Measurements from ENCODE around the gene CEP112. TPM values are rescaled to one million over a fixed set of nuclear protein-coding genes. Genes with fewer than 3 reads are reported as not detected.
"Not testable (repeated sequence)": the region's sequence is repeated elsewhere in the genome, so short reads cannot be mapped to it uniquely, and the experiment has no call there.

Gene CEP112
- total RNA-seq, 1 donor from 2014 or later: 8.5 TPM

DNA sequence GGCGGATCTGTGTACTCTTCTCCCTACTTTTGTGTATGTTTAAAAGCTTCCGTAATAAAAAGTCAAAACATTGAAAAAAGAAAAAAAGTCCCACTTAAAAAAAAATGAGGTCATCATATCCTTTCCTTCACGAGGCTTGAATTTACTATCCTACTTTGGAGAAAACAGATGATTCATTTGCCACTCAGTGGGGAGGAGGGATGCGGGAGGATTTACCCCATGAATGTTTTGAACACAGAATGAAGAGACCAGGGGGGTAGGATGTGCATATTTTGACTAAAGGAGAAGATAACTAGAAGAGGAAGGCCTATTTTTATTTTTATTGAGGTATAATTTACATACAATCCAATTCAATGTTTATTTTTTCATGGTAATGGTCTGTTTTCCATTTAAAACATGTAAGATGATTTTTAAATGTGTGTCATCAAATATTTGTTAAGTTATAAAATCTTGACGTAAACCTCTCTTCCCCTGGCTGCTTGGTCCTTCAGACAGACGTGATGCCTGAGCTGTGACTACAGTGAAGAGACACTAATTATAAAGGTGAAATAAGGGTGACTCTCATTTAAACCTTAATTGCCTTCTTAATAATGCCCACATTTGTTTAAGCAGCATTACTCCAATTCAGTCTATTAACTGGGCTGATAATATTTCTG lies 495.1 kb downstream of the CEP112 start:
- DNase-seq (ENCODE audit: low read depth in 2 of 2): peak in 1 of 2 donors; percentile 82

DNA sequence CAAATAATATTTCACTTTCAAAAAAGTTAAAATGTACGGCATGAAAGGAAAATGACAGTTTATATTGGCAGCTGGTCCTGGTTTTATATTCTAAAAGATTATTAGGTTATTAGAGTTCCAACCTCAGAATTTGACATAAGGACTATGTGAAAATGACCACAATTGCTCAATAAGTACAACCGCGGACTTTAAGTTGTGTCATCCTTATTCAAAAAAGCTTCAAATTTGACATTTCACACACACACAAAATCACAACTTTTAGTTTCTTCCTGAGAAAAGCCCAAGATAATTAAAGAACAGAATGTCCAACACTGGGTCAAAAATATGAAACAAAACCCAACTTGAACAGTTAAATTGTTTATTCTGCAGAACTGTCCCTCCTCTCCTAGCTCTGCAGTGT lies 497.3 kb downstream of the CEP112 start:
- no peak for DNase-seq (ENCODE audit: low read depth in 2 of 2)

DNA sequence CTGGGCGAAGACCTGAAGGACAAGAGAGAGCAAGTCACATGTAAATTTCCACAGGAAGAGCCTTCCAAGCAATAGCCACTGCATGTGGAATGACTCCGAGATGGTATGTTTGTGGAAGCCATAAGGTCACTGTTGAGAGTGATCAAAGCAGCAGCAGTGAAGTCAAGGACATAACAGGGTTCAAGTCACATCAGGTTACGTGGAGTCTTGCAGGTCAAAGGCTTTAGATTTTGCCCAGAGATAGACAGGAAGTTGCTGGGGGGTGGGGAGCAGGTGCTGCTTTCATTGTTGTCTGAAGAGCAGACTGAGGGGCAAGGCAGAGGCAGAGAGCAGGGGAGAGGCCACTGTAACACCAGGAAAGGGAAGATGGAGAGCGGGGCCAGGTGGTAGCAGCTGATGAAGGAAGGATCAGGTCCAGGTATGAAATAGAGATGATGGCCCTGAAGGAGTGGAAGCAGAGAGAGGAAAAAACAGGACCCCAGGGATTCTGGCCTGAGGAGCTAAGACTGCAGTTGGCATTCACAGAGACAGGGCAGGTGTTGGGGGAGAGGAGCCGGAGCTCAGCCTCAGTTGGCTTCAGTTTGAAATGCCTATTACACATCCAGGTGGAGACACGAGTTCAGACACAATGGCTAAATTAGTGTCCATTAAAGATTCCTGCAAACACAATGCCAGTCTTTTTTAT lies 501.2 kb downstream of the CEP112 start:
- no peak for DNase-seq (ENCODE audit: low read depth in 2 of 2)

DNA sequence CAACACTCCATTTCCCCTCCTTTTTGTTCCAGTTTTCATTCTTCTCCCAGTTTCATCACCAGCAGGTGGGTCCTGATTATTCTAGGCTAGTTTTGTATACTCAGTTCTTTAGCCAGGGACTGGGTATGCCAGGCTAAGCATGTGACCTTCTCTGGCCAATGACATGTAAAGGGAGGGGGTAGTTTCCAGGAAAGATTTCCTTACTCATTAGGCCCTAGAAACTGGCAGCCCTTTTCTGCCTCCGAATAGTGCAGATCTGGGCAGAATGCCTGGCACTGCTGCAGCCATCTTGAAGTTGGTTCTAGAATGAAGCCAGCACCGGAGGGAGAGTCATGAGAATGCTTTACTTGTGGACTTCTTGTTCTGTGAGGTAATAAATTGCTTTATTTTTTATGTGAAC lies 503.6 kb downstream of the CEP112 start:
- no peak for DNase-seq (ENCODE audit: low read depth in 2 of 2)

DNA sequence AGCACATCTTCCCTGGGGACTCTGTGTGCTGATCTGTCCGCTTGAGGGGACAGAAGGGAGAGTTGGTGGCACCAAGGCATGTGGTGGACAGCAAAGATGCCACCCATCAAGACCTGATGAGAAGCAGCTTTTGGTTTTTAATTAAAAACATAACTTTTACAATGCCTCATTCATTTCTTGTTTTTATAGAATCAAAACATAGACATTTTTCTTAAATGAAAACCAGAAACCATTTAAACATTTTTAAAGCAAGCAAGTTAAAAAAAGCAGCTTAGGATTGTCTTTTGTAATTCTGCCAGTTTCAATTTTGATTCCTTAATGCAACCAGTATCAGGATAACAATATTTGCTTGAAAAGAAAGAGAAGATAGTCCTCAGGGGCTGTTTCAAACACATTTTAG lies 506.8 kb downstream of the CEP112 start:
- DNase-seq (ENCODE audit: low read depth in 2 of 2): no peak

DNA sequence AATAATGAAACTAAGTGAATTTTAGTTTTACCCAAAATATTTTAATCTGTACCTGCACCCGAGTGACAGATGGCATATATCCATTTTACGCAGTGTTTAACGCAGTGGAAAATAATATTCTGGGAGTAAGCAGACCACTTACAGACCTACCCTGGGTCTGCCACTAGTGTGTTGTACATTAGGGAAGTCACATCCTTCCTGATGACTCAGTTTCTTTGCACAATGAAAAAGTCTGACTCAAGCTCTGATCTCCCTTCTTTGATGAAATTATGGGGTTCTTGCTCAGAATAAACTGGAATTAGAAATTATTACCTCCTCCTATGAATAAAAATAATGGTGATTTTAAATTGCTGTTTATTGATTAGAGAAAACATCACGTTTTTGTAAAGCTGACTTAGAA lies 507.3 kb downstream of the CEP112 start:
- DNase-seq (ENCODE audit: low read depth in 2 of 2): peak in 1 of 2 donors; percentile 92

DNA sequence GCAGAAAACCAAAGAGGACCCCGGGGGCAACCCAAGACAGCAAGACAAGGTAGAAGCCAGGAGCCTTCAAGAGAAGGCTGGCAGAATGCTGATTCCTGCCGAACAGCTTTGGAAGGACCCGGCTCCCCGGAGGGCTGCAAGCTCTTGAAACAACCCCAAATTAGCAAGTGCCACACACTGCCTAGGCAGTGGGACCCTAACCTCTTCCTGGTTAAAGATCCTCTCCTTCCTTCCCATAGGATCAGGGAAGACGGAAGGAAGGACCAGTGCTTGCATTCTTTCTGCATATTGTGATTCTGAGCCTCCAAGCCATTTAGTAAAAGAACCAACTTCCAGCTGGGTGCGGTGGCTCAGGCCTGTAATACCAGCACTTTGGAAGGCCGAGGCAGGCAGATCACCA lies 508.5 kb downstream of the CEP112 start:
- DNase-seq (ENCODE audit: low read depth in 2 of 2): no peak

DNA sequence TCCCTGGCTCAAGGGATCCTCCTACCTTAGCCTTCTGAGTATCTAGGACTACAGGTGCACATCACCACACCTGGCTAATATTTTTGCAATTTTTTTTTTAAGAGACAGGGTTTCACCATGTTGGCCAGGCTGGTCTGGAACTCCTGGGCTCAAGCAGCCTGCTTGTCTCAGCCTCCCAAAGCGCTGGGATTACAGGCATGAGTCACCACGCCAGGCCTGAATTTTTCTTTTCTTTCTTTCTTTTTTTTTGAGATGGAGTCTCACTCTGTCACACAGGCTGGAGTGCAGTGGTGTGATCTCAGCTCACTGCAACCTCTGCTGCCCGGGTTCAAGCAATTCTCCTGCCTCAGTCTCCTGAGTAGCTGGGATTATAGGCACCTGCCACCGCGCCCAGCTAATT lies 510.2 kb downstream of the CEP112 start:
- DNase-seq (ENCODE audit: low read depth in 2 of 2): not testable (repeated sequence)

DNA sequence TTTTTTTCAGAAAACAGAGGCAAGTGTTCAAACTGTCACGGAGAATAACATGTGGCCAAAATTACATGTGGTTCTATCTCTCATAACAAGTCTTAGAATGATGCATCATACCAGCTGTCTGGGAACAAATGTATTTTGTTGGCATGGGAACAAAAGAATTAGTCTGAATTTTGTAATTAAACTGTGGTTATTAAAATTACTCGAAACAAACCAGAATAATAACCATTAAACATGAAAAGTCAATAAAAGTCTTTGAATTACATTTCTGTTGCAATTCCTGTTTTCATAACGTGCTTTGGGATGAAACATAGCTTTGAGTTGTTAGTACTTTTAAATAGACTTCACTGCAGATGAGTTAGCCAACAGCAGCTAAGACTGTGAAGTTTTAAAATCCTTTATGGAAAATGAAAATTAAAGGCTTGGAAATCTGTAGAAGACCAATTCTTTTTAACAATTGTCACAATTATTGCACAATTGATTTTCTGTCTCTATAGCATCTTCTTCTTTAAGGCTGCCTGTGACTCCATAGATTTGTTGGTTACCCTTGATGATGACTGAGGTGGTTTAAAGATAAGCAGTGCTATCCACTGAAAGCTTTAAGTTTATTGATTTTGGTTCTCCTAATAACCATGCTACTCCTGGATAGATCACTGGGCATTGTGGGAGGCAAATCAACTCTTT lies 512.6 kb downstream of the CEP112 start:
- DNase-seq (ENCODE audit: low read depth in 2 of 2): no peak

DNA sequence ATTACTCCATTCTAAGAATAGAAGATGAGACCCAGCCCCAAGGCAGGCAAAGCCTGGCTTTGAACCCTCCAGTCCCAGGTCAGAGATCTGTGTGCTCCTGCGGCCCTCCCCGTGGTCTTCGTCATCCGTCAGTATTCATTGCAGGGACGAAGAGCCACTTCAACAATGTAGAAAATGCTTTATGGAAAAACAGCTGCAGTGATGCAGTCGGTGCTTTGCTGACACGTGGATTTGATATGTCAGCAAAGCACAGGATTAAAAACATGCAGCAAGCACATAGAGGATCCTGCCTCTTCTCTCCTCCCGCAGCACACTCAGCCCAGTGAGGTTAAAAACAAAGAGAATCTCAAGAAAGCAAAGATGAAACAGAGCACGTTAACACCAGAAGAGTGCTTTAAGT lies 513.4 kb downstream of the CEP112 start:
- DNase-seq (ENCODE audit: low read depth in 2 of 2): peak in 1 of 2 donors; percentile 24

DNA sequence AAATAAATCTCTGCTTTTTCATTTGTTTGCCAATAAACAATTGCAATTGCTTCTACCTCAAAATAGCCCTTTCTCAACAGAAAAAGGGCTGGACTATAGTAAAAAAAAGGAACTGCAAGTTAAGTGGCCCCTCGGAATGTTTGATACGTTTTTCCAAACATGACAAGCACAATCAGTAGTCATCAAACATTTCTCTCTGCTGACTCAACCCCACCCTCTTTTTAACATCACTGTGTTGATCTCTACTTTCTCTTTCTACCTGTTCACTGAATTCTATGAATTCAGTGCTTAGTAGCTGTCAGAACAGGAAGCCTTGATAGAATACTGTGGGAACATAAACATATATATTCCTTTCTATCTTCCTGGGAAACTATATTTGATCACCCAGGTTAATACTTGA lies 514.0 kb downstream of the CEP112 start:
- DNase-seq (ENCODE audit: low read depth in 2 of 2): no peak

DNA sequence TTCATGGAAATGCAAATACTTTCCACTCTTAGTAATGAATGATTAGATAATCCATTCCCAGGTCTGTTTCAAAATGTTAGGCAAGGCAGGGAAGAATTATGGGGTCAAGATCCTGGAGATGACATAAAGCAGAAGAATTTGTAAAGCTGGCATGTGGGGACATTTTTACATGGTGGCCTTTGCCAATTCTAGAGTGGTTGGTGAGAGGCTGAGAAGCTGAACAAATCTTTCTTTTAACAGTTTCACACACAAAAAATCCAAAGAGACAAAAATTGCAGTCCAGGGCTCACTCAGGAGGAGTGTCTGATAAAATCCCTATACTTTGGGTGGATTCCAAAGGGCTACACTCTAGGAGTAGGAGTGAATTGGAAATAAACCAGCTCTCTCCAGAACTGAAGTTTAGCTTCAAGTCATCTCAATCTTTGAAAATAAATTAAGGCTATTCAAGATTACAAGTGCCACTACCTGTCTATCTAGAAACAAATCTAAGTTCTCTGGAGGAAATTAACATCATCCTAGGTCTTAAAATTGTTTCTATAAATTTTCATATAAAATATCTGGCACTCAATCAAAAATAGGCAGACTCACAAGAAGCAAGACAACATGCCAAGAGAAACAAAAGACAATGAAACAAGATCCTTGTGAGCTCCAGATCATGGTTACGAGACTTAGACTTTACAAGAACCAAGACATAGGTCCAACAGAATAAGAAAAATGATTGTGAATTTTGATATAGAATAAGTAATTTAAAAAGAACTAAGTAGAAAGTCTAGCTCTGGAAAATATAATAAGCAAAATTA lies 517.5 kb downstream of the CEP112 start:
- DNase-seq (ENCODE audit: low read depth in 2 of 2): no peak

DNA sequence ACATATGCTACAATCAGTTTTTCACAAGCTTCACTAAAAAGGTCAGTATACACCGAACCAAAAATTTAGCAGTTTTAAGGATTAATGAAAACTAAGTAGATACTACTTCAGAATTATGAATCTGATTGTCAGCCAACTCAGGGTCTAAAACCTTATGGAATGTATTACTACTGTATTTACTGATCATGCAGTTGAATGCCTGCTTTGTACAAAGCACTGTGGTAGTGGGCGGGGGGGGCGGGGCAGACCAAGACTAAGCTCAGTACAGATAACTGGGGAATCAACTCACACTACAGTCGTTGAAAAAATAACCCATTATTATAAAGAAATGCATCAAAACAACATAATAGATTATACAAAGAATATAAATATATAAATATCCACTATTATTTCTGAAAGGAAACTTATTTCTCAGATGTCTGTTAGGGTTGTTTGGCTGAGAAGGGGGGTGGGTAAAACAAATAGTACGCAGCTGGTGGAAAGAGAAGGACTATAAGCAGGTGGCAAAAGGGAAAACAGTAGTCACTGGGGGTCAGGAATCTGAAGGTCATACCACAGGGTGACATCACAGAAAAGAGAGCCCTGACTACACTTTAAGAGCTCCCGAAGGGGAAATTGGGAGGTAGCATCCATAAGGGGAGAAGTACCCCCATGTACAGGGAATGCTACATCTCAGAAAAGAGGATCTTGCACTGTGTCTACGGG lies 521.1 kb downstream of the CEP112 start:
- no peak for DNase-seq (ENCODE audit: low read depth in 2 of 2)

DNA sequence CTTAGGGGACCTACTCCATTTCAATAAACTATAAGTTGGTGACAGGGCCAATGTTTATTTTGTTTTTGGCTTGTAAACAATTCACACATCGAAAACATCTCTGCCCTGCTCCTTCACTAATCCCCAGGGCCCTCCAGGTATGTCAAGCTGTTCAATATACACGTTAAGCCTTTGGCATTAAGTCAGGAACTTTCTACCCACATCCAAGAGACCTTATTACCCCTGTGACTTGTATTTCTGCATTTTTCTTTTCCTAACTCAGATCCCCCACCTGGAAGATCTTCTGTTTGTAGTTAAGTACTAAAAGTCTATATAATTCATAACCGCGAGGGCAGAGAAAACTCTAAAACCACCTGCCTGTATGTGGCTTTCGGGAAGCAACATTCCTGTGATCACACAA lies 523.7 kb downstream of the CEP112 start:
- no peak for DNase-seq (ENCODE audit: low read depth in 2 of 2)

DNA sequence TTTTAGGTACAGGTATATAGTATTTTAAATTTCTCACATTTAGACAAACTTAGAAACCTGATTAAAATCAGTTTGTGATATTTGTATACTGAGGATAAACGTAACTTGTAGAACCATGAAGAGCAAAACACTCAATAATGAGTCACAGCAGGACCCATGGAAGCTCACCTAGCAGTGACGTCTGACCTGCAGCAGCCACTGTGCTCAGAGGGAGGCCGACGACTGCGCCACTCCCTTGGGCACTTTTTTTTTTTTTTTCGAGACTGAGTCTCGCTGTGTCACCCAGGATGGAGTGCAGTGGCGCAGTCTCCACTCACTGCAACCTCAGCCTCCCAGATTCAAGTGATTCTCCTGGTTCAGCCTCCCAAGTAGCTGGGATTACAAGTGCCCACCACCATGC lies 524.3 kb downstream of the CEP112 start:
- DNase-seq (ENCODE audit: low read depth in 2 of 2): no peak

DNA sequence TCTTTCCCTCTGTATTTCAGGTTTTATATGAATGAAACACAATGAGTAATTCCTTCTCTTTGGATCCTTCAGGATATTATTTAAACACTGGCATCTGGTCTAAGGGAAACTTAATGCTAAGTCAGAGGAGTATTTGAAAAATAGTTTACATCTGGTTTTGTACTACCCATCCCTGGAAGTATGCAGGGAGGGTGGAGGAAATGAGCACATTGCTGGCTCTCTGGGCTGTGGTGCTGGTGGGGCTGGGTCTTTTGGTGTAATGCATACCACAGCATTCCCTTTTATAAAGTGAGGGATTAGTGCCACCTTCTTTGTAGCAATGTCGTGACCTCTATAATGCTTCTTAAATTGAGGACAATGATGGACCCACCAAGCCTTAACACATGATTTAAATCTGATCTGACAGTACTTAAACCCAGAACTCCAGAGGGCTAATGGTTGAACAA lies 525.0 kb downstream of the CEP112 start:
- DNase-seq (ENCODE audit: low read depth in 2 of 2): peak in 1 of 2 donors; percentile 33

DNA sequence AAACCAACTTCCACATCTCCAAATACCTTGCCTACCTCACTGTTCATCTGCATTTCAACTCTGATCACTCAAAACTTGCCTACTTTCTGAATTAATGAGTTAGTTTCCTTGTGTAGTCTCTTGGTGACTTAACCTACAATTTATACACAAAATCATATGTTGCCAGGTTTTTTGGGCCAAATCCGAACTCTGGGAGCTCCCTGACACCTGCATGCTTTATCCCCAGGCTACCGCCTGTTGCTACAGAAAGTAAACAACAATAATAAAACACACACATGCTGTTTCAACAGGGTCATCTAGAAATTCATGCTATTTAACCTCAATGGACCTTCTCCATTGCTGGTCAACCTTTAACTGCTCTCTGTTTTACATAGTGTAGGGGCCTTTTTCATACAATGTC lies 526.0 kb downstream of the CEP112 start:
- no peak for DNase-seq (ENCODE audit: low read depth in 2 of 2)

DNA sequence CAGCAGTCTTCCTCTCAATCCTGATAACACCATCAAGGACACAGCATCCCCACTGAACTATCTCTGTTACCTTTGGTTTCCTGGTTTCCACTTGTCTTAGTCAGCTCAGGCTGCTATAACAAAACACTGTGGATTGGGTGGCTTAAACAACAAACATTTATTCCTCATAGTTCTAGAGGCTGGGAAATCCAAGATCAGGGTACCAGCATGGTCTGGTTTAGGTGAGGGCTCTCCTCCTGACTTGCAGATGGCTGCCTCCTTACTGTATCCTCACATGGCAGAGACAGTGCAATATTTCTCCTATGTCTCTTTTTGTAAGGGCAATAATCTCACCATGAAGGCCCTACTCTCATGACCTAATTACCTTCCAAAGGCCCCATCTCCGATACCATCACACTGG lies 527.2 kb downstream of the CEP112 start:
- no peak for DNase-seq (ENCODE audit: low read depth in 2 of 2)

DNA sequence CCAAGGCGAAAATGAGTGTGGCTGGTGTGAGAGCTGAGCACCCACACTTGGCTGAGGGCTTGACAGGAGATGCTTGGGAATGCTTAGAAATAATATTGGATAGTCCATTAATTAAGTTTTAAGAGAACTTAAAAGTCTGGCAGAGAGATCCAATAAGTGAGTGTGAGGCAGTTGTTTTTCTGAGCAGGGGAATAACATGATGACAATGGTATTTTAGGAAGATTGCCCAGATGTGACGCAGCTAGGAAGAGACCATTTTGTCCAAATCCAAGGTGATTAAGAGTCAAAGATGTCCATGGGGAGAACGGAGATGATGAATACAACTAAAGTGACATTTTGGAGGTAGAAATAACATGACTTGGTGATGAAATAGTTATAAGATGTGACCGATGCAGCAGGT lies 527.7 kb downstream of the CEP112 start:
- peak; percentile 15 to 71 for DNase-seq (ENCODE audit: low read depth in 2 of 2)

DNA sequence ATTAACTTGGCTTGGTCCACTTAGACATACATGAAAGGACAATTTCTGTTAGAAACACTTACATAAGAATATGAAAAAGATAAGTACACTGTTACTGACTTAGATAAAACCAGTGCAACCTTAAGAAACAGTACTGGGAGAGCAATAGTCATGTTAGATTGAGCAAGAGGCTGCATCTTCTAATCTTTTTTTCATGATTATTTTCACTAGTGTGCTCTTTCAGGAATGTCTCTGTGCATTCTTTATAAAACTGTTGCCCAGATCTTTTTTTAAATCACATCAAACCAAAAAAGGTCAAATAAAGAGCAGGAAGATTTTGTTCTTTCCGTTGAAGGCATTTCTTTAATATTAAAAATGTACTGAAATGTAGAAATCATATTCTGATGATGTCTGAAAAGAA lies 529.7 kb downstream of the CEP112 start:
- DNase-seq (ENCODE audit: low read depth in 2 of 2): no peak

DNA sequence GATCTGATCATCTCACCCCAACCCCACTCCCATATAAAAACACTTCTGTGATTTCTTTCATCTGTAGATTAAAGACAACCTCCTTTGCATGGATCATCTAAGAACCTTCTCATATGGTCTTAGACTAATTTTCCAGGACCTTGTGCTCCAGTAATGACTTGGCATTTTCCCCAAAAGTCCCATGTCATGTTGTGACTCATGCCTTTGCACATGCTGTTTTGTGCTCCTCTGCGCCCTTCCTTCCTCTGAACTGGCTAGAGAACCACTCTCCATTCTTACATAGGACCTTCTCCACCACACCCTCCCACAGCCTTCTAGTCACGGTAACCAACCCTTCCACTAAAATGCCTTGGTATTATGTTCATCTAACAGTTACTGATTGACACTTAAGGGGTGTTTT lies 531.0 kb downstream of the CEP112 start:
- DNase-seq (ENCODE audit: low read depth in 2 of 2): peak; percentile 60 to 95
